Small intestine (tissue), 7 donors: ENCODE results near the gene SCG2. TPM values are rescaled to one million over a fixed set of nuclear protein-coding genes. Genes with fewer than 3 reads are reported as not detected.

ENCODE experiments used
- DNase-seq, 2 donors: peaks; one replicate each; pipeline versions ENCODE4 v3.0.0 to v3.0.0-alpha.2; 2013
- FAIRE-seq: peaks from 2 replicates; lab custom pipeline; 2012; peaks lifted over from hg19 to GRCh38; lab: Jason Lieb, UNC
- H3K27ac ChIP-seq, 3 donors: one replicate each; pipeline ENCODE4 v1.5.1; 2013; ENCODE audit warnings: low read length in 2 of 3, mild to moderate bottlenecking in 2 of 3, control low read depth in 1 of 3, inconsistent platforms in 1 of 3, low read depth in 1 of 3, moderate library complexity in 1 of 3
- H3K27me3 ChIP-seq, 3 donors: one replicate each; pipeline ENCODE4 v1.6.1; 2013; ENCODE audit warnings: low read length in 3 of 3, inconsistent platforms in 1 of 3; ENCODE audit not compliant: control insufficient read depth in 3 of 3, insufficient read depth in 3 of 3
- H3K36me3 ChIP-seq, 3 donors: one replicate each; pipeline ENCODE4 v1.6.1; 2013; ENCODE audit warnings: low read length in 3 of 3, inconsistent platforms in 1 of 3, low read depth in 1 of 3, mild to moderate bottlenecking in 1 of 3, moderate library complexity in 1 of 3; ENCODE audit not compliant: control insufficient read depth in 3 of 3, insufficient read depth in 2 of 3
- H3K4me1 ChIP-seq, 3 donors: one replicate each; pipeline ENCODE4 v1.6.1; 2013; ENCODE audit warnings: low read length in 2 of 3, inconsistent platforms in 1 of 3, low read depth in 1 of 3, mild to moderate bottlenecking in 1 of 3, moderate library complexity in 1 of 3; ENCODE audit not compliant: control insufficient read depth in 3 of 3, insufficient read depth in 2 of 3
- H3K4me3 ChIP-seq, 3 donors: one replicate each; pipeline ENCODE4 v1.5.1; 2013; ENCODE audit warnings: low read length in 3 of 3, control low read depth in 1 of 3, inconsistent platforms in 1 of 3, low read depth in 1 of 3, mild to moderate bottlenecking in 1 of 3, moderate library complexity in 1 of 3
- H3K9me3 ChIP-seq, 2 donors: one replicate each; pipeline ENCODE4 v1.6.1; 2013; ENCODE audit warnings: low read depth in 1 of 2, low read length in 1 of 2; ENCODE audit not compliant: control insufficient read depth in 2 of 2, insufficient read depth in 1 of 2
- WGBS, 3 donors: extraction: QIAGEN DNeasy Blood & Tissue Kit; methylation state at CpG; one replicate each; pipeline ENCODE4 v1.1.7; 2013; 5-methylcytosine and 5-hydroxymethylcytosine counted together
- polyA plus RNA-seq, 4 donors: library from polyadenylated mRNA; stranded (reverse) in 3 of 4; unstranded in 1 of 4; fragments of 200-250 nt in 3 of 4; fragments of 120-200 nt in 1 of 4; gene quantifications; one replicate each; pipeline versions ENCODE4 v1.2.1 to v1.2.3, GENCODE V29; 2013
- donor health status: healthy with polysubstance abuse.
- donor health status: control.
- donor health status: control.
- donor health status: Bipolar disorder and iron deficiency.
- donor health status: healthy.

The SCG2 gene
- polyA plus RNA-seq, 4 donors = 1.4 to 40.2 (median 10.2) TPM

- DNase-seq (no peak), FAIRE-seq (no peak)
- no peak overlapping the region for H3K27ac ChIP-seq
- H3K4me3 ChIP-seq = no peak overlapping the region
- no peaks in the 10 kb centered on the region for H3K4me1 ChIP-seq
- H3K36me3 ChIP-seq = no peaks in the 10 kb centered on the region
- no peaks in the 10 kb centered on the region for H3K9me3 ChIP-seq
- WGBS, 3 donors = 86 to 89% (median 87%) methylated on average over 5 of the region's 5 CpGs
- no peaks in the 10 kb centered on the region for H3K27me3 ChIP-seq
Observed at GRCh38 chr2:223582001-223582400, 20.2 kb downstream of the SCG2 start.

- FAIRE-seq = no peak
Observed at GRCh38 chr2:223580951-223581350, 21.2 kb downstream of the SCG2 start.

GRCh38 chr2:223578846-223579245, 23.3 kb downstream of the SCG2 start:
- no peaks in the 10 kb centered on the region for H3K27me3 ChIP-seq
- H3K27ac ChIP-seq = no peak overlapping the region
- H3K9me3 ChIP-seq = no peaks in the 10 kb centered on the region
- no peak for DNase-seq
- no peak for FAIRE-seq
- no peak overlapping the region for H3K4me3 ChIP-seq
- WGBS, 3 donors = 88 to 90% (median 88%) methylated on average over 1 of the region's 1 CpG
- H3K36me3 ChIP-seq = no peaks in the 10 kb centered on the region
- H3K4me1 ChIP-seq = no peaks in the 10 kb centered on the region

More at GRCh38 chr2:223580951-223581350, 21.2 kb downstream of the SCG2 start:
- H3K4me1 ChIP-seq = no peaks in the 10 kb centered on the region
- DNase-seq = no peak
- no peak overlapping the region for H3K4me3 ChIP-seq
- no peak overlapping the region for H3K27ac ChIP-seq
- WGBS, 3 donors = 44 to 50% (median 49%) methylated on average over 6 of the region's 6 CpGs
- no peaks in the 10 kb centered on the region for H3K36me3 ChIP-seq
- H3K9me3 ChIP-seq = no peaks in the 10 kb centered on the region
- H3K27me3 ChIP-seq = no peaks in the 10 kb centered on the region

- WGBS, 3 donors = 85 to 86% (median 86%) methylated on average over 5 of the region's 5 CpGs
- H3K27me3 ChIP-seq = no peaks in the 10 kb centered on the region
- FAIRE-seq (no peak), DNase-seq (no peak)
- no peak overlapping the region for H3K4me3 ChIP-seq
- no peaks in the 10 kb centered on the region for H3K36me3 ChIP-seq
- H3K9me3 ChIP-seq = no peaks in the 10 kb centered on the region
- no peaks in the 10 kb centered on the region for H3K4me1 ChIP-seq
- H3K27ac ChIP-seq = no peak overlapping the region
Observed at GRCh38 chr2:223576873-223577272, 25.3 kb downstream of the SCG2 start.

GRCh38 chr2:223570784-223571183, 31.4 kb downstream of the SCG2 start:
- H3K4me1 ChIP-seq = no peaks in the 10 kb centered on the region
- FAIRE-seq (no peak), DNase-seq (no peak)
- no peaks in the 10 kb centered on the region for H3K36me3 ChIP-seq
- WGBS, 3 donors = 80 to 92% (median 81%) methylated on average over 2 of the region's 2 CpGs
- H3K4me3 ChIP-seq = no peak overlapping the region
- no peak overlapping the region for H3K27ac ChIP-seq
- H3K9me3 ChIP-seq = no peaks in the 10 kb centered on the region
- no peaks in the 10 kb centered on the region for H3K27me3 ChIP-seq

- no peaks in the 10 kb centered on the region for H3K4me1 ChIP-seq
- FAIRE-seq = no peak
- no peaks in the 10 kb centered on the region for H3K27me3 ChIP-seq
- no peaks in the 10 kb centered on the region for H3K36me3 ChIP-seq
- DNase-seq = no peak
- H3K27ac ChIP-seq = no peak overlapping the region
- WGBS, 3 donors = 61 to 76% (median 67%) methylated on average over 1 of the region's 1 CpG
- no peak overlapping the region for H3K4me3 ChIP-seq
- no peaks in the 10 kb centered on the region for H3K9me3 ChIP-seq
Observed at GRCh38 chr2:223566396-223566795, 35.8 kb downstream of the SCG2 start.

- DNase-seq (peak in 1 of 2 donors; percentile 12), FAIRE-seq (no peak)
- no peak overlapping the region for H3K4me3 ChIP-seq
- H3K27me3 ChIP-seq = no peaks in the 10 kb centered on the region
- H3K9me3 ChIP-seq = no peaks in the 10 kb centered on the region
- H3K36me3 ChIP-seq = no peaks in the 10 kb centered on the region
- no peaks in the 10 kb centered on the region for H3K4me1 ChIP-seq
- no peak overlapping the region for H3K27ac ChIP-seq
Observed at GRCh38 chr2:223563462-223563861, 38.7 kb downstream of the SCG2 start.

GRCh38 chr2:223562078-223562477, 40.1 kb downstream of the SCG2 start:
- no peaks in the 10 kb centered on the region for H3K9me3 ChIP-seq
- DNase-seq = no peak
- WGBS, 3 donors = 76 to 80% (median 77%) methylated on average over 2 of the region's 2 CpGs
- no peak overlapping the region for H3K4me3 ChIP-seq
- no peaks in the 10 kb centered on the region for H3K4me1 ChIP-seq
- FAIRE-seq = no peak
- H3K36me3 ChIP-seq = no peaks in the 10 kb centered on the region
- H3K27ac ChIP-seq = no peak overlapping the region
- H3K27me3 ChIP-seq = no peaks in the 10 kb centered on the region

GRCh38 chr2:223560749-223561435, 41.3 kb downstream of the SCG2 start:
- WGBS, 3 donors = 60 to 72% (median 64%) methylated on average over 7 of the region's 7 CpGs
- no peaks in the 10 kb centered on the region for H3K36me3 ChIP-seq
- no peak overlapping the region for H3K27ac ChIP-seq
- no peaks in the 10 kb centered on the region for H3K27me3 ChIP-seq
- FAIRE-seq = no peak
- H3K4me3 ChIP-seq = no peak overlapping the region
- H3K9me3 ChIP-seq = no peaks in the 10 kb centered on the region
- DNase-seq = no peak
- no peaks in the 10 kb centered on the region for H3K4me1 ChIP-seq
